Small intestine (tissue), 7 donors: ENCODE measurements around the gene DIP2B. TPM values are rescaled to one million over a fixed set of nuclear protein-coding genes. Genes with fewer than 3 reads are reported as not detected.

ENCODE experiments used
- DNase-seq, 2 donors: peaks; one replicate each; pipeline versions ENCODE4 v3.0.0 to v3.0.0-alpha.2; 2013
- FAIRE-seq: peaks from 2 replicates; lab custom pipeline; 2012; peaks lifted over from hg19 to GRCh38; lab: Jason Lieb, UNC
- H3K27ac ChIP-seq, 3 donors: one replicate each; pipeline ENCODE4 v1.5.1; 2013; ENCODE audit warnings: low read length in 2 of 3, mild to moderate bottlenecking in 2 of 3, control low read depth in 1 of 3, inconsistent platforms in 1 of 3, low read depth in 1 of 3, moderate library complexity in 1 of 3
- H3K27me3 ChIP-seq, 3 donors: one replicate each; pipeline ENCODE4 v1.6.1; 2013; ENCODE audit warnings: low read length in 3 of 3, inconsistent platforms in 1 of 3; ENCODE audit not compliant: control insufficient read depth in 3 of 3, insufficient read depth in 3 of 3
- H3K36me3 ChIP-seq, 3 donors: one replicate each; pipeline ENCODE4 v1.6.1; 2013; ENCODE audit warnings: low read length in 3 of 3, inconsistent platforms in 1 of 3, low read depth in 1 of 3, mild to moderate bottlenecking in 1 of 3, moderate library complexity in 1 of 3; ENCODE audit not compliant: control insufficient read depth in 3 of 3, insufficient read depth in 2 of 3
- H3K4me1 ChIP-seq, 3 donors: one replicate each; pipeline ENCODE4 v1.6.1; 2013; ENCODE audit warnings: low read length in 2 of 3, inconsistent platforms in 1 of 3, low read depth in 1 of 3, mild to moderate bottlenecking in 1 of 3, moderate library complexity in 1 of 3; ENCODE audit not compliant: control insufficient read depth in 3 of 3, insufficient read depth in 2 of 3
- H3K4me3 ChIP-seq, 3 donors: one replicate each; pipeline ENCODE4 v1.5.1; 2013; ENCODE audit warnings: low read length in 3 of 3, control low read depth in 1 of 3, inconsistent platforms in 1 of 3, low read depth in 1 of 3, mild to moderate bottlenecking in 1 of 3, moderate library complexity in 1 of 3
- H3K9me3 ChIP-seq, 2 donors: one replicate each; pipeline ENCODE4 v1.6.1; 2013; ENCODE audit warnings: low read depth in 1 of 2, low read length in 1 of 2; ENCODE audit not compliant: control insufficient read depth in 2 of 2, insufficient read depth in 1 of 2
- WGBS, 3 donors: extraction: QIAGEN DNeasy Blood & Tissue Kit; methylation state at CpG; one replicate each; pipeline ENCODE4 v1.1.7; 2013; 5-methylcytosine and 5-hydroxymethylcytosine counted together
- polyA plus RNA-seq, 4 donors: library from polyadenylated mRNA; stranded (reverse) in 3 of 4; unstranded in 1 of 4; fragments of 200-250 nt in 3 of 4; fragments of 120-200 nt in 1 of 4; gene quantifications; one replicate each; pipeline versions ENCODE4 v1.2.1 to v1.2.3, GENCODE V29; 2013
- donor health status: healthy with polysubstance abuse.
- donor health status: control.
- donor health status: control.
- donor health status: Bipolar disorder and iron deficiency.
- donor health status: healthy.

Gene DIP2B
- polyA plus RNA-seq, 4 donors, result 6.3 to 18.1 (median 6.9) TPM

DNA sequence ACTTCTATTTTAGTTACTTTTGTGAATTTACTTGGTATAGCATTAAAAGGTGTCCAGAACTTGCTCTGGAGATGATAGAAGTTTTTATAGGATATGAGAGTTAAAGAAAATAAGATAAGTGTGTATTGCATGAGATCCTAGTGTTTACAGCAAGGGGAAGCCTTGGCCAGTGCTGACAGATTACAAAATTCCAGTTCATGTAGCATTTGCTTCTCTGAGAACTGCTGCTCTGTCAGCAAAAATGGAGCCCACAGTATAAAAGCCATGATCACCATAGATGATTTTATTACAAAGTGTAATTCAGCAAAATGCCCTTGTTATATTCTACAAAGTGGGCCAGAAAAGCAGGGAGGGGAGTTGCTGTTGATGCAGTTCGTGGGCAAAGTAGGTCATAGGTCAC lies 219.1 kb downstream of the DIP2B start:
- WGBS, 3 donors, result 43 to 54% (median 50%) methylated on average over 1 of the region's 1 CpG
- FAIRE-seq (no peak), DNase-seq (no peak)
- no peak overlapping the region for H3K4me3 ChIP-seq
- no peak overlapping the region for H3K27ac ChIP-seq
- no peaks in the 10 kb centered on the region for H3K9me3 ChIP-seq
- peaks cover 11 to 47% (median 12%) of the 10 kb centered on the region in 3 donors for H3K36me3 ChIP-seq
- H3K27me3 ChIP-seq, result no peaks in the 10 kb centered on the region
- H3K4me1 ChIP-seq, result peaks cover 0 to 2% (median 0%) of the 10 kb centered on the region in 3 donors

DNA sequence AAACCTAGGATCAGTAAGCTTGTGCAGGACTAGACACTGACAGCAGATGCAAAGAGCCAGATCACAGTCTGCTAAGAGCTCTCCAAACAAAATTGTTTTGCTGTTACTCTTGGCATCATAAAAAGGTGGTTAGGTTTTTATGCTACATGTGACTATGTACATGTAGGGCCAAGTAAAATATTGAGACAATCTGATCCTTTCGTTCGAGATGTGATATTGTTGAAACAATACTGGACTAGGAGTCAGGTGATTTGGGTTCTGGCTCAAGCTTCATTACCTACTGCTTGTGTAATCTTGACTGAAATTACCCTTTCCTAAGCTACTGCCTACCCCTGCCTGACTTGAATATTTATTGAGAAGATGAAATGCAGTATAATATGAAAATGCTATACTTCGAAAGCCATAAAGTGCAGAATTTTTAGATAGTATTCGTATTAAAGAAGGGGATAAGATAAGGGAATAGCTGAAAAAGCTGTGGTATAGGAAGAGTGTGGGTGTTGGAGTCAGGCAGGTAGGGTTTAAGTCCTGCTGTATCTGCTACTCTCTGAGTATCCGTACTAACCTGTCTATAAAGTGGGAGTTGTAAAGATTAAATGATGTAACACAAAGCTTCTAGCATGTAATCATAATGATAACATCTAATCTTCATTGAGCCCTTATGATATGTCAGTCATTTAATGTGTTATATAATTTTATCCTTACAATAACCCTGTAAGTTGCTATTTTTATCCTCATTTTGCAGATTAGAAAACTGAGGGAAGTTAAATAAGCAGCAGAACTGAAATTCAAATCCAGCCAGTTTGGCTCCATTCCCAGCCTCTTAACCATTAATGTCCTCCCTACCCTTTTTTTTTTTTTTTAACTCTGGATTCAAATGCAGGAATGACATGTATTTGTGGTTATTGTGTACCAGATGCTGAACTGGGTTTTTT lies 220.5 kb downstream of the DIP2B start:
- DNase-seq, result no peak
- WGBS, 3 donors, result 68 to 86% (median 73%) methylated on average over 5 of the region's 5 CpGs
- FAIRE-seq, result no peak
- Histone ChIP-seq H3K4me1 (peaks cover 0 to 2% (median 0%) of the 10 kb centered on the region in 3 donors), H3K4me3 (no peak overlapping the region), H3K27me3 (no peaks in the 10 kb centered on the region), H3K27ac (no peak overlapping the region), H3K36me3 (peaks cover 15 to 49% (median 16%) of the 10 kb centered on the region in 3 donors), H3K9me3 (no peaks in the 10 kb centered on the region)

DNA sequence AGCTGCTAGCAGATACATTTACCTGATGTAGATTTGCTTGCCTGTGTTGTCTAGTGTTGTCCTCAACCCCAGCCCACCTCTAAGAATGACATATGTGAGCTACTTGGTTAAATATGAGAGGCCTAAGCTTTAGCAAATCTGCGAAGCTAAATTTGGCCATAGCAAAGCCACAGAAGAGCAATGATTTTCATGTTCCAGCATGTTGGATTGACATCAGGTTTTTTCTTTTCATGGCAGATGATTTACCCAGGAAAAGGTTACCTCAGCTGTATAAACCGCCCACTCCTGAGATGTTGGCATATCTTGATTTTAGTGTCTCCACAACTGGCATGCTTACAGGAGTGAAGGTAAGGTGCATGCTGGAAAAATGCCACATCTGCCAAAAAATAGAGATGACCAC lies 222.7 kb downstream of the DIP2B start:
- peaks cover 14 to 49% (median 20%) of the 10 kb centered on the region in 3 donors for H3K36me3 ChIP-seq

DNA sequence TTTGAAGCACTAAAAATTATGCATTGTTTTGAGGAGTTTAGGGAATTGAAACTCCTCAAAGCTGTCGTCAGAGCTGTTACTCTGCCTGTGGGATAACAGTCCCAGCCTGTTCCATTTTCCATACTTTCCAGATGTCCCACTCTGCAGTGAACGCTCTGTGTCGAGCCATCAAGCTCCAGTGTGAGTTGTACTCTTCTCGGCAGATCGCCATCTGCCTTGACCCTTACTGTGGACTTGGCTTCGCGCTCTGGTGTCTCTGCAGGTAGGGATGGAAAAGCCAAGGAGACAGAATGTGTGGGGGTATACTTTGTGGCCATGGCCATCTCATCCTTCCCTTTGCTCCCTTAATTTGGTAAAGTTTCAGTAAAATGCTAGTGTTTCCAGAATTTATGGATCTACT lies 223.6 kb downstream of the DIP2B start:
- FAIRE-seq, result no peak
- DNase-seq, result no peak
- peaks cover 15 to 52% (median 20%) of the 10 kb centered on the region in 3 donors for H3K36me3 ChIP-seq
- no peaks in the 10 kb centered on the region for H3K9me3 ChIP-seq
- H3K4me3 ChIP-seq, result no peak overlapping the region
- WGBS, 3 donors, result 86 to 93% (median 90%) methylated on average over 7 of the region's 7 CpGs
- H3K27me3 ChIP-seq, result no peaks in the 10 kb centered on the region
- H3K27ac ChIP-seq, result no peak overlapping the region
- no peaks in the 10 kb centered on the region for H3K4me1 ChIP-seq

More for the DNA sequence above, 222.7 kb downstream of the DIP2B start:
- Histone ChIP-seq H3K9me3 (no peaks in the 10 kb centered on the region), H3K27me3 (no peaks in the 10 kb centered on the region), H3K4me3 (no peak overlapping the region), H3K27ac (no peak overlapping the region), H3K4me1 (no peaks in the 10 kb centered on the region)
- no peak for DNase-seq
- no peak for FAIRE-seq
- WGBS, 3 donors, result 93 to 98% (median 96%) methylated on average over 2 of the region's 2 CpGs

DNA sequence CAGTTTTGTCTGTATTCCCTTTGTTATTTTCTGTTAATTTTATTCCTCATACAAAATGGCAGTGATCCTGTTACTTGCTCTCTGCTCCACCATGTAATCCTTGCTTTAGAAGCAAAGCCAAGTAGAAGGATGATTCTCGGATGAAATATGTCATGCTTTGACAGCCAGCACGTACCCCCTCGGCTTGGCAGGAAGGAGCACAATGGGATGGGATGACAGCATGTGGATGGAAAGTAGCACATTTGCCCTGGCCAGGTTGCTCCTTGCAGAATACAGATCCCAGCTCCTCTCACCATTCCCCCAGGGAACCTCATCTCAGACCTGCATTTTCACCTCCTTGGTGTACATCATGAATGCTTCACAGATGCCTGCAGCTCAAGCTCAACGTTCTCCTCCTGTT lies 224.1 kb downstream of the DIP2B start:
- 87 to 97% (median 95%) methylated on average over 4 of the region's 4 CpGs for WGBS, 3 donors
- DNase-seq, result no peak
- Histone ChIP-seq H3K27ac (no peak overlapping the region), H3K36me3 (peaks cover 13 to 53% (median 20%) of the 10 kb centered on the region in 3 donors), H3K9me3 (no peaks in the 10 kb centered on the region), H3K4me1 (no peaks in the 10 kb centered on the region), H3K27me3 (no peaks in the 10 kb centered on the region), H3K4me3 (no peak overlapping the region)
- FAIRE-seq, result no peak

DNA sequence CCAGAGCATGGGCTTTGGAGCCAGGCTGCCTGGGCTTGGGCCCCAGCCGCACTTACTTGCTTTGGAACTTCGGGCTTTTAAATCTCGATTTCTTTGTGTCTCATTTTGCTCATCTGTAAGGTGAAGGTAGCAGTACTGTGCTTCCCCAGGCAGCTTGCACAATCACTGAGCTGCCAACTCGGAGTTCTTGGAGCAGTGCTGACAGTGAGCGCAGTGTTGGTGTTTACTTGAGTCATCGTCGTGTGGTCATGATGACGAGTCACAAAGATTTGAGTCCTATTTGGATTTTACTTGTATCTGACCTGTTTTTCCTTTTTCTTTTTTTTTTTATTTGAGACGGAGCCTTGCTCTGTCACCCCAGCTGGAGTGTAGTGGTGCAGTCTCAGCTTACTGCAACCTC lies 227.8 kb downstream of the DIP2B start:
- Histone ChIP-seq H3K4me3 (no peak overlapping the region), H3K9me3 (no peaks in the 10 kb centered on the region), H3K27me3 (no peaks in the 10 kb centered on the region), H3K4me1 (no peaks in the 10 kb centered on the region), H3K27ac (no peak overlapping the region), H3K36me3 (peaks cover 11 to 66% (median 17%) of the 10 kb centered on the region in 3 donors)
- no peak for DNase-seq
- WGBS, 3 donors, result 92 to 94% (median 94%) methylated on average over 9 of the region's 9 CpGs
- no peak for FAIRE-seq

DNA sequence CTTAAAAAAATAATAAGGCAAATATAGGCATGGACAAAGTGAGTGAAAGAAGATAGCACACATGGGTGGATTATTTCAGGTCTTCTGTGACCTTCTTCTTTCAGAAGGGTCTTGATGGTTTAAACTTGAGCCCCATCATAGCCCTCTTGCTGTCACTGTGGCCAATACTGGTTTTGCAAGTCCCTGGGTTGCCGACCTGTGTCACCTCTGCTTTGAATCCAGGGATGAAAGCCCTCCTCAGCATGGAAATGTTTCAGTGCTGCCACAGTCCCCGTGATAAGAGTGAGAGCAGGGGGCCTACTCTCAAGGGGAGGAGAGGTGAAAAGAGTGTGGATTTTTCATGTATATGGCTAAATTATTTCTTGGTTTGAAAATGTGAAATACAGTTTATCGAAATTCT lies 228.9 kb downstream of the DIP2B start:
- Histone ChIP-seq H3K27me3 (no peaks in the 10 kb centered on the region), H3K36me3 (peaks cover 14 to 69% (median 17%) of the 10 kb centered on the region in 3 donors), H3K4me3 (no peak overlapping the region), H3K4me1 (no peaks in the 10 kb centered on the region), H3K9me3 (no peaks in the 10 kb centered on the region), H3K27ac (no peak overlapping the region)
- FAIRE-seq (no peak), DNase-seq (no peak)
- WGBS, 3 donors, result 86 to 90% (median 89%) methylated on average over 3 of the region's 3 CpGs

DNA sequence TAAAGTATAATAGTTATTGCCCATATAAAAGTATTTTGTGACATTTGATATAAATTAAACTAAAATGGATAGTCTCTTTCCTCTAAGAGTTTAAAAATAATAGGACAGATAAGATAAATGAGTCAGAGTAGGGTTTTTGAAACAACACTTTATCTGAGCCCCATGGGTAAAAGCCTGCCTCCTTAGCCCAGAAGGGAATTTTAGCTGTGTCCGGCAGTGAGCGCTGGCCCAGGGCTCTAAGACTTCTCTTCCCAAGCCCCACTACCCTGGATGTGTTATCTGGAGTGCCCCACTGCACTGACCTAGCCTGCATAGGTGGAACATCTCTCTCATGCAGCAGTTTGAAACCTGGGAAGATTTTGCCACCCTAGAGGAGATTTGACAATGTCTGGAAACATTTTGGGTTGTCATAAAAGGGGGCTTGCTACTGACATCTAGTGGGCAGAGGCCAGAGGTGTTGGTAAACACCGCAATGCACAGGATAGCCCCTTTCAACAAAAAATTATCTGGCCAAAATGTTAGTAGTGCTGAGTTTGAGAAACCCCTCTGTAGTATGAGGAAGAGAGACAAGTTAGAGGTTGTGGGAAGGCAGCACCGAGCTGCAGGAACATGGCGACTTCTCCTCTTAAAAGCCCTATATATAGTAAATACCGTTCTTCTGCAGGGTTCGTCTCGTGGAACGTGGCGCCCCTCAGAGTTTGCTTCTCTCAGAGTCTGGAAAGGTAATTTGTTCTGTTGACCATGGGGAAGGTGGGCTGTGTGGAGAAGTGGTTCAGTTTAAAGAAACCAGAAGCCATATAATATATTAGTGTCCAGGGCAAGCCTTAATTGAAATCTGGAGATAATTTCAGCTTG lies 229.9 kb downstream of the DIP2B start:
- no peak for FAIRE-seq
- H3K4me1 ChIP-seq, result no peaks in the 10 kb centered on the region
- H3K9me3 ChIP-seq, result no peaks in the 10 kb centered on the region
- no peak overlapping the region for H3K27ac ChIP-seq
- peak; percentile 6 to 20 for DNase-seq
- WGBS, 3 donors, result 82 to 91% (median 88%) methylated on average over 10 of the region's 10 CpGs
- H3K36me3 ChIP-seq, result peaks cover 10 to 73% (median 16%) of the 10 kb centered on the region in 3 donors
- H3K27me3 ChIP-seq, result no peaks in the 10 kb centered on the region
- no peak overlapping the region for H3K4me3 ChIP-seq
